Umbilical cord (tissue), 2 donors: ENCODE results near the gene SULT1C2. TPM values are rescaled to one million over a fixed set of nuclear protein-coding genes. Genes with fewer than 3 reads are reported as not detected.
A peak's percentile ranks its signal among the peaks of the same experiment; 100 is the strongest.
"Not testable (repeated sequence)": the region's sequence is repeated elsewhere in the genome, so short reads cannot be mapped to it uniquely, and the experiment has no call there.

Source experiments
- DNase-seq: peaks from one replicate; pipeline ENCODE4 v3.0.0-alpha.2; 2015; ENCODE audit warnings: low spot score
- total RNA-seq: library from RNA; depleted of rRNA; stranded (reverse); fragments of >200 nt; gene quantifications from one replicate; pipeline ENCODE4 v1.2.3, GENCODE V29; 2014; ENCODE audit warnings: low replicate concordance; ENCODE audit not compliant: insufficient read depth

The SULT1C2 gene
- total RNA-seq, 1 donor from 2014 or later, result 6.5 TPM

- peak; percentile 32 for DNase-seq
Observed at GRCh38 chr2:108351889-108352288, 63.2 kb downstream of the SULT1C2 start.

DNA sequence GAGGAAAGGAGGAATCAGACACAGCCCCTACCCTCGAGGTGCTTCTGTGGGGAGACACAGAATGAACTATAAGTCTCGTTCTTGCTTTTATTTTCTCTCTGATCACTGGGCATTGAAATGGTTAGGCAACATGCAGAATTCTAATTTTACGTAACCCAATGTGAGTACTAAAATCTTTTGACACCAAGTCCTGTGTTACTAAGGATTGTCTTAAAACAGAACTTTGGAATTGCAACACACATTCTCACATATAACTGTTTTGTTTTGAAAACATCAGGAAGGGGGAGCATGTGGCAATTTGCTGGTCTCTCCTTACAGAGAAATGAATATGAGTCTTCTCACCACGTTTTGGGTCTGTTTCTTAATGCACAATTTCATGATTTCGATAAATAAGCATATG is 65.4 kb downstream of the SULT1C2 start:
- DNase-seq, result no peak

- DNase-seq, result no peak
Observed at GRCh38 chr2:108355906-108356734, 67.4 kb downstream of the SULT1C2 start.

DNA sequence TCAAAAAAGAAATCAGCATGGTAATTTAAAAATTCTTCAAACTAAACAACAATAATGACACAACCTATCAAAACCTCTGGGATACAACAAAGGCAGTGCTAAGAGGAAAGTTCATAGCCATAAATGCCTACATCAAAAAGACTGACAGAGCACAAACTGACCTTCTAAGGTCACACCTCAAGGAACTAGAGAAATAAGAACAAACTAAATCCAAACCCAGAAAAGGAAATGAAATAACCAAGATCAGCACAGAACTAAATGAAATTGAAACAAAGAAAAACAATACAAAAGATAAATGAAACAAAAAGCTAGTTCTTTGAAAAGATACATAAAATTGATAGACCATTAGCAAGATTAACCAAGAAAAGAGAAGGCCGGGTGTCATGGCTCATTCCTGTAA is 70.6 kb downstream of the SULT1C2 start:
- not testable (repeated sequence) for DNase-seq

Other genes starting within 250 kb of the SULT1C2 start
- gene SULT1C3, start 48.9 kb upstream of the SULT1C2 start, total RNA-seq, result not detected
- 17.1 TPM for gene SULT1C4, start 89.1 kb downstream of the SULT1C2 start, total RNA-seq
- 75.6 TPM for gene GCC2, start 160.3 kb downstream of the SULT1C2 start, total RNA-seq
- gene LIMS1, start 245.6 kb downstream of the SULT1C2 start, total RNA-seq, result 170 TPM